HCT116 (cell line): ENCODE data around the gene RRAD. TPM values are rescaled to one million over a fixed set of nuclear protein-coding genes. Genes with fewer than 3 reads are reported as not detected.

ENCODE experiments used
- ATAC-seq: fragments of 200-7000 bp; cut with Tn5 transposase; 2 replicates; pipeline ENCODE4 v1.9.1; 2020; ENCODE audit warnings: mild to moderate bottlenecking, moderate library complexity
- BruUV-seq: library from RNA; stranded (reverse); fragments of 400-500 nt; replicated peaks from 2 replicates; lab custom pipeline; 2021; lab: Mats Ljungman, UMichigan
- CTCF ChIA-PET: fragments of 300-600 bp; sonication (Branson Sonifier 250); formaldehyde crosslinking; loops from one replicate; lab custom pipeline; 2021; ENCODE audit warnings: antibody characterized with exemption; lab: Charles Lee
- POLR2A ChIA-PET: fragments of 300-600, 350-600 bp; sonication (Branson Sonifier 250); formaldehyde crosslinking; loops from one replicate; lab custom pipeline; 2021; ENCODE audit warnings: antibody characterized with exemption; lab: Charles Lee
- RAD21 ChIA-PET, 2 experiments: fragments of 300-600 bp; sonication (Branson Sonifier 250); formaldehyde crosslinking; loops; one replicate each; lab custom pipeline; 2023; ENCODE audit warnings: low total read pairs in 2 of 2; ENCODE audit not compliant: uncharacterized antibody in 2 of 2, unreplicated experiment in 2 of 2, low non-redundant PET in 1 of 2; lab: Charles Lee
- DNase-seq: peaks from one replicate; pipeline ENCODE4 v3.0.0-alpha.2; 2010; ENCODE audit warnings: low read depth, low spot score
- H2AFZ ChIP-seq: fragments of 200-600 bp; shearing (Covaris generic), sonication (generic); 2 replicates; pipeline ENCODE4 v1.6.1; 2017; ENCODE audit warnings: low read depth, mixed run types, mixed read lengths, antibody characterized with exemption, low read length; ENCODE audit not compliant: poor library complexity, severe bottlenecking
- H3K27ac ChIP-seq: 2 replicates; pipeline ENCODE4 v1.5.1; 2012; ENCODE audit warnings: low read depth, low read length
- H3K27me3 ChIP-seq: fragments of 200-600 bp; sonication (generic); 2 replicates; pipeline ENCODE4 v1.6.1; 2016; ENCODE audit warnings: mixed run types, low read length, mixed read lengths; ENCODE audit not compliant: insufficient read depth
- H3K36me3 ChIP-seq, 2 experiments: fragments of 200-500 bp in 1 of 2; fragments of 200-600 bp in 1 of 2; sonication (Bioruptor generic) in 1 of 2; sonication (generic) in 1 of 2; 2 replicates each; pipeline versions ENCODE4 v1.5.1 to v1.6.1; 2014 to 2016; ENCODE audit warnings: low read length in 2 of 2, inconsistent platforms in 1 of 2, mixed read lengths in 1 of 2, mixed run types in 1 of 2; ENCODE audit not compliant: insufficient read depth in 2 of 2, control insufficient read depth in 1 of 2
- H3K4me1 ChIP-seq, 2 experiments: fragments of 200-600 bp in 1 of 2; sonication (generic) in 1 of 2; 2 replicates each; pipeline versions ENCODE4 v1.5.1 to v1.6.1; 2012 to 2017; ENCODE audit warnings: low read length in 2 of 2, inconsistent platforms in 1 of 2, mild to moderate bottlenecking in 1 of 2, mixed read lengths in 1 of 2, mixed run types in 1 of 2, moderate library complexity in 1 of 2; ENCODE audit not compliant: insufficient read depth in 2 of 2, control insufficient read depth in 1 of 2
- H3K4me2 ChIP-seq: fragments of 200-600 bp; sonication (generic); 2 replicates; pipeline ENCODE4 v1.6.1; 2017; ENCODE audit warnings: mixed run types, low read length, mixed read lengths
- H3K4me3 ChIP-seq, 2 experiments: fragments of 200-600 bp in 1 of 2; sonication (generic) in 1 of 2; replicated peaks in 1 of 2; 2 replicates each; pipeline ENCODE4 v1.5.1; 2011 to 2016; ENCODE audit warnings: low read length in 2 of 2, control low read depth in 1 of 2, low read depth in 1 of 2, mild to moderate bottlenecking in 1 of 2, mixed read lengths in 1 of 2, mixed run types in 1 of 2
- H3K79me2 ChIP-seq: fragments of 200-600 bp; sonication (generic); 2 replicates; pipeline ENCODE4 v1.6.1; 2017; ENCODE audit warnings: mild to moderate bottlenecking, mixed run types, low read length, moderate library complexity, mixed read lengths; ENCODE audit not compliant: insufficient read depth
- H3K9ac ChIP-seq: fragments of 200-600 bp; sonication (generic); 2 replicates; pipeline ENCODE4 v1.6.1; 2016; ENCODE audit warnings: low read length, mixed read lengths
- H3K9me2 ChIP-seq: fragments of 200-600 bp; sonication (generic), shearing (Covaris generic); 2 replicates; pipeline ENCODE4 v1.6.1; 2017; ENCODE audit warnings: mixed run types, mild to moderate bottlenecking, moderate library complexity; ENCODE audit not compliant: insufficient read depth
- H3K9me3 ChIP-seq, 2 experiments: fragments of 200-500 bp in 1 of 2; fragments of 200-600 bp in 1 of 2; sonication (Bioruptor generic) in 1 of 2; sonication (generic) in 1 of 2; 2 replicates each; pipeline ENCODE4 v1.6.1; 2014 to 2017; ENCODE audit warnings: low read length in 2 of 2, mixed read lengths in 2 of 2, inconsistent platforms in 1 of 2, low read depth in 1 of 2, mild to moderate bottlenecking in 1 of 2, mixed run types in 1 of 2, moderate library complexity in 1 of 2; ENCODE audit not compliant: control insufficient read depth in 1 of 2, insufficient read depth in 1 of 2
- H4K20me1 ChIP-seq: fragments of 200-600 bp; sonication (generic), shearing (Covaris generic); 2 replicates; pipeline ENCODE4 v1.6.1; 2017; ENCODE audit warnings: mixed run types, mild to moderate bottlenecking, moderate library complexity; ENCODE audit not compliant: insufficient read depth
- EGR1 ChIP-seq: IDR thresholded peaks from 2 replicates; pipeline ENCODE4 v1.6.1; 2012; ENCODE audit warnings: low read depth
- ELF1 ChIP-seq: IDR thresholded peaks from 2 replicates; pipeline ENCODE4 v1.6.1; 2012; ENCODE audit warnings: low read depth, borderline replicate concordance
- EZH2phosphoT487 ChIP-seq: fragments of 200-600 bp; IDR thresholded peaks from 2 replicates; pipeline ENCODE4 v1.6.1; 2018; ENCODE audit warnings: antibody characterized with exemption, borderline replicate concordance
- TCF7L2 ChIP-seq: IDR thresholded peaks from 2 replicates; pipeline ENCODE4 v1.7.0; 2011; ENCODE audit warnings: borderline replicate concordance, inconsistent platforms; ENCODE audit not compliant: insufficient read depth, insufficient read length; ENCODE audit errors: extremely low read depth
- intact Hi-C: fragments of 100-400 bp; cut with micrococcal nuclease; formaldehyde crosslinking; loops from 2 replicates; pipeline ENCODE4 v1.10.0; 2022
- total RNA-seq: library from RNA; stranded (reverse); gene quantifications from one replicate; pipeline ENCODE4 v1.2.1, GENCODE V29; 2021; ENCODE audit not compliant: unreplicated experiment
- TF ChIP-seq, protein P1 (sequence below): IDR thresholded peaks from 2 replicates; pipeline ENCODE4 v1.6.1; 2012
- TF ChIP-seq, protein P2 (sequence below): IDR thresholded peaks from 2 replicates; pipeline ENCODE4 v1.6.1; 2012; ENCODE audit warnings: low read depth

The RRAD gene
- total RNA-seq, 1 experiment from 2014 or later = 2.2 TPM

DNA sequence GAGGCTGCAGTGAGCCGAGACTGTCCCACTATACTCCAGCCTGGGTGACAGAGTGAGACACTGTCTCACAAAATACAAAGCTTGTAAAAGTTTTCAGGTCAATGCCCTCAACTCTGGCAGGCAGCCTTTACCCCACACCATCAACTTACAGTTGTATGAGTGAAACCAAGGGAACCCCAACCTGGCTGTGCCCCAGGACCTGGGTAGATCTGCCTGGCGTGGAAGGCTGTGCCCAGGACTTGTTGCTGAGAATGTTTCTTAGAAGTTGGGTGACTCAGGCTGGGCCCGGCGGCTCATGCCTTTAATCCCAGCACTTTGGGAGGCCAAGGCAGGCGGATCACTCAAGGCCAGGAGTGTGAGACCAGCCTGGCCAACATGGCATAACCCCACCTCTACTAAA, 43.5 kb upstream of the RRAD start:
- peak; percentile 75 for TF ChIP-seq TCF7L2
- TF ChIP-seq, protein P1, sequence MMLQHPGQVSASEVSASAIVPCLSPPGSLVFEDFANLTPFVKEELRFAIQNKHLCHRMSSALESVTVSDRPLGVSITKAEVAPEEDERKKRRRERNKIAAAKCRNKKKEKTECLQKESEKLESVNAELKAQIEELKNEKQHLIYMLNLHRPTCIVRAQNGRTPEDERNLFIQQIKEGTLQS = no peak
- intact Hi-C loops = no loop called here
- H3K79me2 ChIP-seq = no peaks in the 10 kb centered on the region
- no peak overlapping the region for H2AFZ ChIP-seq
- BruUV-seq = no TSS peak
- no peaks in the 10 kb centered on the region for H3K9me3 ChIP-seq
- H3K4me2 ChIP-seq = peak overlapping the region; percentile 80
- CTCF ChIA-PET = interaction anchor here (0.8 kb wide), 1 partner anchor 8 kb away, joined by 3 read pairs; the partner anchor contains the start of gene CES3
- H3K4me3 ChIP-seq = peak overlapping the region in 1 of 2 experiments; percentile 26; a peak in 1 of 4 replicates
- H3K4me1 ChIP-seq = peaks cover 40 to 55% of the 10 kb centered on the region in 2 experiments
- DNase-seq = no peak
- H4K20me1 ChIP-seq = no peaks in the 10 kb centered on the region
- no peak overlapping the region for H3K27ac ChIP-seq
- POLR2A ChIA-PET = no interaction called here
- no peaks in the 10 kb centered on the region for H3K9me2 ChIP-seq
- peak; percentile 61 for ATAC-seq
- H3K36me3 ChIP-seq = no peaks in the 10 kb centered on the region
- H3K27me3 ChIP-seq = no peaks in the 10 kb centered on the region
- RAD21 ChIA-PET = no interaction called here
- peak overlapping the region; percentile 28; the same call in 1 of the 2 replicates for H3K9ac ChIP-seq

DNA sequence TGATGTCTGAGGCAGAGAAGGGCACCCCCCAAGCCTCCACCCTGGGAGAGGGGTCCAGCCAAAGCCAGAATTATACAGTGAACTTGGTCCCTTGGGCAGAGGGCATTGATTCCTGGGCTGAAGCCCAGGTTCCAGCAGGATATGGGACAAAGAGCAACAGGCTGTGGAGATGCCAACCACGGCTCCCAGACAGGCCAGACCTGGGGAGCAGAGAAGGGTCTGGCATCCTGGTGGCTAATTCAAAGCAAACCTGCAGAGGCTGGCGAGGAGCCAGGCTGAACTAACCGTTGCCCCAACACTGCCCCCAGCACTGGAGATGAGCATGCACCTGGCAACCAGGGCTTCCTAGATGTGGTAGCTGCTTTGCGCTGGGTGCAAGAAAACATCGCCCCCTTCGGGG, 38.7 kb upstream of the RRAD start:
- CTCF ChIA-PET = no interaction called here
- Histone ChIP-seq H3K27ac (no peak overlapping the region), H3K9me3 (no peaks in the 10 kb centered on the region), H3K4me3 (no peak overlapping the region), H3K27me3 (no peaks in the 10 kb centered on the region), H3K4me1 (peaks cover 14 to 26% of the 10 kb centered on the region in 2 experiments), H3K79me2 (no peaks in the 10 kb centered on the region), H3K9ac (no peak overlapping the region), H3K9me2 (no peaks in the 10 kb centered on the region), H3K4me2 (no peak overlapping the region), H4K20me1 (no peaks in the 10 kb centered on the region), H3K36me3 (no peaks in the 10 kb centered on the region), H2AFZ (no peak overlapping the region)
- RAD21 ChIA-PET = no interaction called here
- intact Hi-C loops = no loop called here
- no TSS peak for BruUV-seq
- no peak for ATAC-seq
- POLR2A ChIA-PET = no interaction called here
- no peak for DNase-seq
- TF ChIP-seq EGR1 (no peak), EZH2phosphoT487 (no peak), ELF1 (no peak)
- TF ChIP-seq, protein P2, sequence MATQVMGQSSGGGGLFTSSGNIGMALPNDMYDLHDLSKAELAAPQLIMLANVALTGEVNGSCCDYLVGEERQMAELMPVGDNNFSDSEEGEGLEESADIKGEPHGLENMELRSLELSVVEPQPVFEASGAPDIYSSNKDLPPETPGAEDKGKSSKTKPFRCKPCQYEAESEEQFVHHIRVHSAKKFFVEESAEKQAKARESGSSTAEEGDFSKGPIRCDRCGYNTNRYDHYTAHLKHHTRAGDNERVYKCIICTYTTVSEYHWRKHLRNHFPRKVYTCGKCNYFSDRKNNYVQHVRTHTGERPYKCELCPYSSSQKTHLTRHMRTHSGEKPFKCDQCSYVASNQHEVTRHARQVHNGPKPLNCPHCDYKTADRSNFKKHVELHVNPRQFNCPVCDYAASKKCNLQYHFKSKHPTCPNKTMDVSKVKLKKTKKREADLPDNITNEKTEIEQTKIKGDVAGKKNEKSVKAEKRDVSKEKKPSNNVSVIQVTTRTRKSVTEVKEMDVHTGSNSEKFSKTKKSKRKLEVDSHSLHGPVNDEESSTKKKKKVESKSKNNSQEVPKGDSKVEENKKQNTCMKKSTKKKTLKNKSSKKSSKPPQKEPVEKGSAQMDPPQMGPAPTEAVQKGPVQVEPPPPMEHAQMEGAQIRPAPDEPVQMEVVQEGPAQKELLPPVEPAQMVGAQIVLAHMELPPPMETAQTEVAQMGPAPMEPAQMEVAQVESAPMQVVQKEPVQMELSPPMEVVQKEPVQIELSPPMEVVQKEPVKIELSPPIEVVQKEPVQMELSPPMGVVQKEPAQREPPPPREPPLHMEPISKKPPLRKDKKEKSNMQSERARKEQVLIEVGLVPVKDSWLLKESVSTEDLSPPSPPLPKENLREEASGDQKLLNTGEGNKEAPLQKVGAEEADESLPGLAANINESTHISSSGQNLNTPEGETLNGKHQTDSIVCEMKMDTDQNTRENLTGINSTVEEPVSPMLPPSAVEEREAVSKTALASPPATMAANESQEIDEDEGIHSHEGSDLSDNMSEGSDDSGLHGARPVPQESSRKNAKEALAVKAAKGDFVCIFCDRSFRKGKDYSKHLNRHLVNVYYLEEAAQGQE = no peak
